Glutamatergic neuron (in vitro differentiated cells): ENCODE results near the gene EPHA3. TPM values are rescaled to one million over a fixed set of nuclear protein-coding genes. Genes with fewer than 3 reads are reported as not detected.

ENCODE experiments used
- DNase-seq: peaks from one replicate; pipeline ENCODE4 v3.0.0; 2022
- H3K27ac Mint-ChIP-seq: one replicate; pipeline ENCODE4 v1.8.0; 2020; ENCODE audit warnings: mild to moderate bottlenecking, mixed read lengths, inconsistent platforms; ENCODE audit not compliant: unreplicated experiment
- H3K27me3 Mint-ChIP-seq: one replicate; pipeline ENCODE4 v1.8.0; 2020; ENCODE audit warnings: mild to moderate bottlenecking, moderate library complexity, mixed read lengths, inconsistent platforms; ENCODE audit not compliant: unreplicated experiment
- H3K36me3 Mint-ChIP-seq: one replicate; pipeline ENCODE4 v1.8.0; 2020; ENCODE audit warnings: mild to moderate bottlenecking, mixed read lengths, inconsistent platforms; ENCODE audit not compliant: unreplicated experiment
- H3K4me1 Mint-ChIP-seq: one replicate; pipeline ENCODE4 v1.8.0; 2020; ENCODE audit warnings: mild to moderate bottlenecking, low read depth, mixed read lengths, inconsistent platforms; ENCODE audit not compliant: unreplicated experiment
- H3K4me3 Mint-ChIP-seq: one replicate; pipeline ENCODE4 v1.8.0; 2020; ENCODE audit warnings: mild to moderate bottlenecking, mixed read lengths, inconsistent platforms; ENCODE audit not compliant: unreplicated experiment
- H3K9me3 Mint-ChIP-seq: one replicate; pipeline ENCODE4 v1.8.0; 2020; ENCODE audit warnings: mild to moderate bottlenecking, moderate library complexity, mixed read lengths, inconsistent platforms; ENCODE audit not compliant: unreplicated experiment
- total RNA-seq: library from RNA; stranded (reverse); fragmentation: NEBNext Ultra II Directional; extraction: Animal tissue kit (Norgen Biotek cat#: 25700); gene quantifications from one replicate; pipeline ENCODE4 v1.2.1, GENCODE V29; 2021; ENCODE audit not compliant: unreplicated experiment
- TF ChIP-seq, protein P1 (sequence below): fragments of 200-600 bp; sonication (generic); IDR thresholded peaks from one replicate; pipeline ENCODE4 v1.5.0; 2021; ENCODE audit not compliant: partially characterized antibody, unreplicated experiment

Gene EPHA3
- total RNA-seq, 1 donor from 2014 or later = 9.9 TPM

DNA sequence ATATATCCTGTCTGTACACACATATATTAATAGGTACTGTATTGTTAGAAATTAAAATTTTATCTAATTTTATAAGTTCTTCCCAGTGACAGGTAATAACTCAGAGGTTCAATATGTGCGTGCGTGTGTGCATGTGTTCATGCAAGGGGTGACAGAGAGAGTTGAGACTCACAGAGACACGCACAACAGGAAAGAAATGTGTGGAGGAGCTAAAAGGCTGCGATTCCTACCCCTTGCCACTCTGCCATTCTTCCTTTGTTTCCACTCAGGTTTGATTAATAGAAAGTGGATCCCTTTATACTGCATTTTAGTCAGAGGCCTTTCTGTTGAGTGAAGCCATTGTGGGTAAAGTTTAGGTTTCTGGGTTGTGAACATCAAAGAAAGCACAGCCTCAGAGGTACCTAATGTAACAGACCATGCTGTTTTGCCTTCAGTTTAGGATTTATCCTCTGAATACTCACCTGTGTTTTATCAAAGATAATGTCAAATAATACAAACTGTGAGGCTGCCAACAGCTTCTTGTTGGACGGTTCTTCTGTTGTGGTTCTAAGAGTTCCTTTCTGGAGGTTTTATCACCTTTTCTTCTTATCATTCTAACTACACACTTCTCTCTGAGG, 182.3 kb downstream of the EPHA3 start:
- no peaks in the 10 kb centered on the region for H3K9me3 Mint-ChIP-seq
- no peak overlapping the region for H3K27ac Mint-ChIP-seq
- no peak overlapping the region for H3K4me3 Mint-ChIP-seq
- peaks cover 4% of the 10 kb centered on the region for H3K27me3 Mint-ChIP-seq
- peaks cover 10% of the 10 kb centered on the region for H3K36me3 Mint-ChIP-seq
- DNase-seq = no peak
- H3K4me1 Mint-ChIP-seq = peaks cover 1% of the 10 kb centered on the region
- TF ChIP-seq, protein P1, sequence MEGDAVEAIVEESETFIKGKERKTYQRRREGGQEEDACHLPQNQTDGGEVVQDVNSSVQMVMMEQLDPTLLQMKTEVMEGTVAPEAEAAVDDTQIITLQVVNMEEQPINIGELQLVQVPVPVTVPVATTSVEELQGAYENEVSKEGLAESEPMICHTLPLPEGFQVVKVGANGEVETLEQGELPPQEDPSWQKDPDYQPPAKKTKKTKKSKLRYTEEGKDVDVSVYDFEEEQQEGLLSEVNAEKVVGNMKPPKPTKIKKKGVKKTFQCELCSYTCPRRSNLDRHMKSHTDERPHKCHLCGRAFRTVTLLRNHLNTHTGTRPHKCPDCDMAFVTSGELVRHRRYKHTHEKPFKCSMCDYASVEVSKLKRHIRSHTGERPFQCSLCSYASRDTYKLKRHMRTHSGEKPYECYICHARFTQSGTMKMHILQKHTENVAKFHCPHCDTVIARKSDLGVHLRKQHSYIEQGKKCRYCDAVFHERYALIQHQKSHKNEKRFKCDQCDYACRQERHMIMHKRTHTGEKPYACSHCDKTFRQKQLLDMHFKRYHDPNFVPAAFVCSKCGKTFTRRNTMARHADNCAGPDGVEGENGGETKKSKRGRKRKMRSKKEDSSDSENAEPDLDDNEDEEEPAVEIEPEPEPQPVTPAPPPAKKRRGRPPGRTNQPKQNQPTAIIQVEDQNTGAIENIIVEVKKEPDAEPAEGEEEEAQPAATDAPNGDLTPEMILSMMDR = no peak

DNA sequence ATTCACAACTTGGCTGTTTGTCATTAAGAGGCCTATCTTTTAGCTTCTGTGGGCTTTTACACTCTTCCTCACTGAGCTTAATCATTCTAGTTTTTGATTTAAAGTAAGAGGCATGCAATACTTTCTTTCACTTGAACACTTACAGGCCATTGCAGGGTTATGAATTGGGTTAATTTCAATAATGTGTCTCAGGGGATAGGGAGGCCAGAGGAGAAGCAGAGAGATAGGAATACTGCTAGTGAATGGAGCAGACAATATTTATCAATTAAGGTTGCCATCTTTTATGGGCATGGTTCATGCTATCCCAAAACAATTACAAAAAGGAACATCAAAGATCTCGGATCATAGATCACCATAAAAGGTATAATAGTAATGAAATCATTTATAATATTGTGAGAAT, 189.8 kb downstream of the EPHA3 start:
- Mint-ChIP-seq H3K9me3 (no peaks in the 10 kb centered on the region), H3K36me3 (peaks cover 8% of the 10 kb centered on the region), H3K27ac (no peak overlapping the region), H3K4me3 (no peak overlapping the region), H3K27me3 (no peaks in the 10 kb centered on the region), H3K4me1 (peaks cover 1% of the 10 kb centered on the region)
- DNase-seq = no peak
- TF ChIP-seq, protein P1 = no peak

DNA sequence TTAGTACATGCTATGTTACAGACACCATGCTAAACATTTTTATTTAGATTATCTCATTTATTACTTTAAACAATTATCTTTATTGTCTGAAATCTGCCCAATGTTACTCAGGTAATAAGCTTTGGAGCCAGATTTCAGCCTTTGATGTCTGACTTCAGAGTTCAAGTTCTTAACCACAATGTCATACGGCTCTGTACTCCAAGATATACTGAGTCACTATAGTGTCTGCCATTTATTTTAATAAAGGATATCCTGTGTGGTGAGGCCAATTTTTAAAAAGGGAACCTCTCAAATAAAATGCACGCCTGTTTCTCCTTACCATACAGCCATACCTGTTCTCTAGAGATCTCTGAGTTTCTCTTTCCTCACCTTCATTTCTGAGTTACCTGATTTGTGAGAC, 193.1 kb downstream of the EPHA3 start:
- DNase-seq = no peak
- no peaks in the 10 kb centered on the region for H3K9me3 Mint-ChIP-seq
- no peaks in the 10 kb centered on the region for H3K27me3 Mint-ChIP-seq
- TF ChIP-seq, protein P1 = no peak
- H3K27ac Mint-ChIP-seq = no peak overlapping the region
- peaks cover 3% of the 10 kb centered on the region for H3K36me3 Mint-ChIP-seq
- H3K4me1 Mint-ChIP-seq = peaks cover 1% of the 10 kb centered on the region
- no peak overlapping the region for H3K4me3 Mint-ChIP-seq

DNA sequence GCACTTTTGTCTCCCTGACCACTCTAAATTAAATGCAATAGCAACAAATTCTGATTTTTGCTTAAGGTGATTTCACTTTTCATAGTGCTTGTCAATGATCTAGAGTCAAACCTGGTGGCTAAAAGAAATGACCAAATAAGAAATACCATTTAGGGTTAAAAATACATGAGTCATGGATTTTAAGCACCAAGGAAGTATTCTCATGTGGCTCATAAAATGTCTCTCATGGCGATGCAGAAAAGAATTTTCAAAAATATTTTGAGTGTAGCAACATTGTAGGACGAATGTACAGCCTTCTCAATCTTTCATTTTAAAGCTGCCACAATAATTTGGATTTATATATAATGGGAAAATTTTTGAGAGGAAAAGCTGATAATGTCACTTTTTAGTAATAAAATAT, 193.6 kb downstream of the EPHA3 start:
- Mint-ChIP-seq H3K4me3 (no peak overlapping the region), H3K36me3 (peaks cover 3% of the 10 kb centered on the region), H3K27ac (no peak overlapping the region), H3K27me3 (no peaks in the 10 kb centered on the region), H3K4me1 (peaks cover 1% of the 10 kb centered on the region), H3K9me3 (no peaks in the 10 kb centered on the region)
- no peak for DNase-seq
- TF ChIP-seq, protein P1 = no peak

DNA sequence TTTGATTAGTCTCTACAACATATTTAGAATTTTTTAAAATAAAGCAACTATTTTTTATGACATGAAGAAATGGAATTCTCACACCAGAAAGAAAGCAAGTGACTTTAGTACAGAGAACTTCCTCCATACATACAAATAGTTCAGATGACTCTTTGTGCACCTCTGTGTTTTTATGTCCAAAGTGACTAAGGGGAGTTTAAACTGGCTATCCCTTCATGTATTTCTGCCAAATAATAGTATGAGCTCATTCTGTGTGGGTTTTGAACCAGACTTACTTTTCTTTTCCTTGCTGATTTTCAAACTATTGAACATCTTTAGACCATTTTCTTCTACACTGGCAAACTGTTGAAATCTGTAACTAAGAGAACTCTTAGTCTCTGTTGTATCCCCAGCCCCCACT, 196.3 kb downstream of the EPHA3 start:
- Mint-ChIP-seq H3K4me3 (no peak overlapping the region), H3K27ac (no peak overlapping the region), H3K9me3 (no peaks in the 10 kb centered on the region), H3K27me3 (no peaks in the 10 kb centered on the region), H3K4me1 (no peaks in the 10 kb centered on the region), H3K36me3 (no peaks in the 10 kb centered on the region)
- no peak for DNase-seq
- TF ChIP-seq, protein P1 = no peak
